ENCODE measurements around the gene LGALS7B. TPM values are rescaled to one million over a fixed set of nuclear protein-coding genes. Genes with fewer than 3 reads are reported as not detected.

Gene LGALS7B
- total and polyA plus RNA-seq, 2 experiments from 2014 or later: 2.4 to 6.6 TPM

DNA sequence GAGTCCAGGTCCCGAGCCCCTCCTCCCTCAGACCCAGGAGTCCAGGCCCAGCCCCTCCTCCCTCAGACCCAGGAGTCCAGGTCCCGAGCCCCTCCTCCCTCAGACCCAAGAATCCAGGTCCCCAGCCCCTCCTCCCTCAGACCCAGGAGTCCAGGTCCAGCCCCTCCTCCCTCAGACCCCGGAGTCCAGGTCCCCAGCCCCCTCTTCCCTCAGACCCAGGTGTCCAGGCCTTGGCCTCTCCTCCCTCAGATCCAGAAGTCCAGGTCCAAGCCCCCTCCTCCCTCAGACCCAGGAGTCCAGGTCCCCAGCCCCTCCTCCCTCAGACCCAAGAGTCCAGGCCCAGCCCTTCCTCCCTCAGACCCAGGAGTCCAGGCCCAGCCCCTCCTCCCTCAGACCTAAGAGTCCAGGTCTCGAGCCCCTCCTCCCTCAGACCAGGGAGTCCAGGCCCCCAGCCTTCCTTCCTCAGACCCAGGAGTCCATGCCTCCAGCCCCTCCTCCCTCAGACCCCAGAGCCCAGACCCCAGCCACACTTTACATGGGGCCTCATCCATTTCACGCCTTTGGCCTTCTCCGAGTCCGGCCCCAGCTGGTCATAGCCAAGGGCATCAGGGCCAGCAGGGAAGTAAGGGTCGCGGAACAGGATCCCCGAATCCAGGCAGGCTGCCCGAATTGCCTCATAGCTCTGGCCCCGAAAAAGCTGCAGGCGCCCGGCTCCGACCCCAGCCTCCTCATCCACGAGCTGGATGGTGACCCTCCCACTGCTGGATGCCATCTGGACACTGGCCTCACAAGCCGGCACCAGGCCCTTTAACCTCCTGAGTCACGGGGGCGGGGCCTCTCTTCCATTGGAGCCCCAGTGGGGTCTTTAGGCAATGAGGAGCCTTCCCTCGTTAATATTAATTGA, 45.4 kb upstream of the LGALS7B start:
- H3K4me1 Mint-ChIP-seq: no peaks in the 10 kb centered on the region
- H3K27ac Mint-ChIP-seq: no peak overlapping the region
- no peaks in the 10 kb centered on the region; the same call in 2 of the 3 replicates for H3K36me3 Mint-ChIP-seq (ENCODE audit: low read depth)

More for the DNA sequence above, 45.4 kb upstream of the LGALS7B start:
- Mint-ChIP-seq H3K9me3 (no peaks in the 10 kb centered on the region; the same call in 2 of the 3 replicates), H3K4me3 (no peak overlapping the region), H3K27me3 (ENCODE audit: insufficient read depth, low read depth, poor library complexity) (peaks cover 24% of the 10 kb centered on the region)
- H3K36me3 ChIP-seq (ENCODE audit: insufficient read depth): no peaks in the 10 kb centered on the region
- ATAC-seq (peak; percentile 23), DNase-seq (ENCODE audit: low spot score) (peak; percentile 18)
- H3K79me2 ChIP-seq (replicated peaks; ENCODE audit: insufficient read depth): no peaks in the 10 kb centered on the region
- TF ChIP-seq POLR2AphosphoS5 (IDR thresholded peaks at IDR 0.05; ENCODE audit: low read depth) (no peak), STAT1 (IDR thresholded peaks at IDR 0.05; ENCODE audit: unreplicated experiment) (no peak), JUNB (IDR thresholded peaks at IDR 0.05; ENCODE audit: unreplicated experiment) (no peak), EZH2phosphoT487 (IDR thresholded peaks at IDR 0.05; ENCODE audit: unreplicated experiment) (no peak), CTCF (conservative IDR thresholded peaks at IDR 0.05; ENCODE audit: low read depth in 2 of 2) (no peak), EZH2 (IDR thresholded peaks at IDR 0.05; ENCODE audit: low read depth, unreplicated experiment) (no peak), NANOG (IDR thresholded peaks at IDR 0.05; ENCODE audit: borderline replicate concordance) (no peak), CREB1 (CRISPR knock-in tag; IDR thresholded peaks at IDR 0.05; ENCODE audit: low read depth) (no peak), ZNF331 (CRISPR knock-in tag; IDR thresholded peaks at IDR 0.05; ENCODE audit: low read depth) (no peak), ZNF114 (CRISPR knock-in tag; IDR thresholded peaks at IDR 0.05) (no peak)
- TF ChIP-seq, protein P1, sequence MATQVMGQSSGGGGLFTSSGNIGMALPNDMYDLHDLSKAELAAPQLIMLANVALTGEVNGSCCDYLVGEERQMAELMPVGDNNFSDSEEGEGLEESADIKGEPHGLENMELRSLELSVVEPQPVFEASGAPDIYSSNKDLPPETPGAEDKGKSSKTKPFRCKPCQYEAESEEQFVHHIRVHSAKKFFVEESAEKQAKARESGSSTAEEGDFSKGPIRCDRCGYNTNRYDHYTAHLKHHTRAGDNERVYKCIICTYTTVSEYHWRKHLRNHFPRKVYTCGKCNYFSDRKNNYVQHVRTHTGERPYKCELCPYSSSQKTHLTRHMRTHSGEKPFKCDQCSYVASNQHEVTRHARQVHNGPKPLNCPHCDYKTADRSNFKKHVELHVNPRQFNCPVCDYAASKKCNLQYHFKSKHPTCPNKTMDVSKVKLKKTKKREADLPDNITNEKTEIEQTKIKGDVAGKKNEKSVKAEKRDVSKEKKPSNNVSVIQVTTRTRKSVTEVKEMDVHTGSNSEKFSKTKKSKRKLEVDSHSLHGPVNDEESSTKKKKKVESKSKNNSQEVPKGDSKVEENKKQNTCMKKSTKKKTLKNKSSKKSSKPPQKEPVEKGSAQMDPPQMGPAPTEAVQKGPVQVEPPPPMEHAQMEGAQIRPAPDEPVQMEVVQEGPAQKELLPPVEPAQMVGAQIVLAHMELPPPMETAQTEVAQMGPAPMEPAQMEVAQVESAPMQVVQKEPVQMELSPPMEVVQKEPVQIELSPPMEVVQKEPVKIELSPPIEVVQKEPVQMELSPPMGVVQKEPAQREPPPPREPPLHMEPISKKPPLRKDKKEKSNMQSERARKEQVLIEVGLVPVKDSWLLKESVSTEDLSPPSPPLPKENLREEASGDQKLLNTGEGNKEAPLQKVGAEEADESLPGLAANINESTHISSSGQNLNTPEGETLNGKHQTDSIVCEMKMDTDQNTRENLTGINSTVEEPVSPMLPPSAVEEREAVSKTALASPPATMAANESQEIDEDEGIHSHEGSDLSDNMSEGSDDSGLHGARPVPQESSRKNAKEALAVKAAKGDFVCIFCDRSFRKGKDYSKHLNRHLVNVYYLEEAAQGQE (IDR thresholded peaks at IDR 0.05; ENCODE audit: unreplicated experiment): no peak
- TF ChIP-seq, protein P2, sequence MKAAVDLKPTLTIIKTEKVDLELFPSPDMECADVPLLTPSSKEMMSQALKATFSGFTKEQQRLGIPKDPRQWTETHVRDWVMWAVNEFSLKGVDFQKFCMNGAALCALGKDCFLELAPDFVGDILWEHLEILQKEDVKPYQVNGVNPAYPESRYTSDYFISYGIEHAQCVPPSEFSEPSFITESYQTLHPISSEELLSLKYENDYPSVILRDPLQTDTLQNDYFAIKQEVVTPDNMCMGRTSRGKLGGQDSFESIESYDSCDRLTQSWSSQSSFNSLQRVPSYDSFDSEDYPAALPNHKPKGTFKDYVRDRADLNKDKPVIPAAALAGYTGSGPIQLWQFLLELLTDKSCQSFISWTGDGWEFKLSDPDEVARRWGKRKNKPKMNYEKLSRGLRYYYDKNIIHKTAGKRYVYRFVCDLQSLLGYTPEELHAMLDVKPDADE (IDR thresholded peaks at IDR 0.05): no peak
- H4K20me1 ChIP-seq (replicated peaks; ENCODE audit: insufficient read depth): no peaks in the 10 kb centered on the region
- no peak overlapping the region for H2AFZ ChIP-seq
- H3K27me3 ChIP-seq (ENCODE audit: insufficient read depth): peaks cover 3% of the 10 kb centered on the region; the same call in 1 of the 2 replicates
- H3F3A ChIP-seq (replicated peaks; ENCODE audit: low read depth): no peaks in the 10 kb centered on the region
- no peak overlapping the region for H3K4me2 ChIP-seq
- H3K4me3 ChIP-seq: no peak overlapping the region
- H3K9me2 ChIP-seq (ENCODE audit: insufficient read depth): no peaks in the 10 kb centered on the region
- H3K27ac ChIP-seq (ENCODE audit: low read depth): no peak overlapping the region
- no peaks in the 10 kb centered on the region for H3K4me1 ChIP-seq (ENCODE audit: insufficient read depth)
